Neural cell (in vitro differentiated cells): ENCODE data around the gene ANKRD44. TPM values are rescaled to one million over a fixed set of nuclear protein-coding genes. Genes with fewer than 3 reads are reported as not detected.

Source experiments
- H2AFZ ChIP-seq: fragments of 200-600, 300-800 bp; sonication (generic), shearing (Covaris generic); 2 replicates; pipeline ENCODE4 v1.6.0; 2014; ENCODE audit warnings: low read depth, mild to moderate bottlenecking, antibody characterized with exemption, low read length, moderate library complexity
- H3F3A ChIP-seq: fragments of 200-600 bp; shearing (Covaris generic); 2 replicates; pipeline ENCODE4 v1.6.1; 2016; ENCODE audit warnings: mild to moderate bottlenecking, moderate library complexity, mixed read lengths, antibody characterized with exemption, low read length; ENCODE audit not compliant: insufficient read depth, poor library complexity, severe bottlenecking
- H3K27ac ChIP-seq: fragments of 200-600, 300-800 bp; sonication (generic), shearing (Covaris generic); 2 replicates; pipeline ENCODE4 v1.5.1; 2014; ENCODE audit warnings: mild to moderate bottlenecking, low read length, moderate library complexity
- H3K27me3 ChIP-seq: fragments of 300-800, 200-600 bp; sonication (generic), shearing (Covaris generic); 2 replicates; pipeline ENCODE4 v1.6.0; 2014; ENCODE audit warnings: mild to moderate bottlenecking, low read depth, low read length, moderate library complexity; ENCODE audit not compliant: insufficient read depth
- H3K36me3 ChIP-seq: fragments of 300-800, 200-600 bp; sonication (generic), shearing (Covaris generic); 2 replicates; pipeline ENCODE4 v1.5.1; 2014; ENCODE audit warnings: mild to moderate bottlenecking, antibody characterized with exemption, low read length, moderate library complexity; ENCODE audit not compliant: insufficient read depth
- H3K4me2 ChIP-seq: fragments of 300-800, 200-600 bp; sonication (generic), shearing (Covaris generic); 2 replicates; pipeline ENCODE4 v1.6.0; 2014; ENCODE audit warnings: mild to moderate bottlenecking, low read length
- H3K4me3 ChIP-seq: fragments of 300-800, 200-600 bp; sonication (generic), shearing (Covaris generic); 2 replicates; pipeline ENCODE4 v1.5.1; 2014; ENCODE audit warnings: mild to moderate bottlenecking, low read length, moderate library complexity
- H3K79me2 ChIP-seq: fragments of 200-600 bp; shearing (Covaris generic); replicated peaks from 2 replicates; pipeline ENCODE4 v1.6.0; 2014; ENCODE audit warnings: mild to moderate bottlenecking, low read length, moderate library complexity; ENCODE audit not compliant: insufficient read depth
- H3K9ac ChIP-seq: fragments of 300-800, 200-600 bp; sonication (generic), shearing (Covaris generic); 2 replicates; pipeline ENCODE4 v1.6.1; 2016; ENCODE audit warnings: mild to moderate bottlenecking, low read length, mixed read lengths
- H3K9me2 ChIP-seq: fragments of 200-600 bp; shearing (Covaris generic); 2 replicates; pipeline ENCODE4 v1.6.1; 2016; ENCODE audit warnings: mild to moderate bottlenecking, low read length, mixed read lengths; ENCODE audit not compliant: insufficient read depth
- H3K9me3 ChIP-seq: fragments of 200-600, 300-800 bp; sonication (generic), shearing (Covaris generic); 2 replicates; pipeline ENCODE4 v1.6.1; 2016; ENCODE audit warnings: mild to moderate bottlenecking, mixed run types, low read length, moderate library complexity, mixed read lengths
- H4K20me1 ChIP-seq: fragments of 200-600 bp; shearing (Covaris generic); 2 replicates; pipeline ENCODE4 v1.6.1; 2016; ENCODE audit warnings: mild to moderate bottlenecking, mixed run types; ENCODE audit not compliant: insufficient read depth
- CTCF ChIP-seq: fragments of 450-650 bp; IDR thresholded peaks from 2 replicates; pipeline ENCODE4 v1.5.1; 2014; ENCODE audit warnings: antibody characterized with exemption, mild to moderate bottlenecking, moderate library complexity; ENCODE audit not compliant: poor library complexity, severe bottlenecking
- EP300 ChIP-seq: fragments of 450-650 bp; conservative IDR thresholded peaks from 2 replicates; pipeline ENCODE4 v1.6.1; 2014; ENCODE audit warnings: antibody characterized with exemption, mild to moderate bottlenecking, moderate library complexity; ENCODE audit not compliant: poor library complexity, severe bottlenecking
- EZH2 ChIP-seq: fragments of 200-600, 300-800 bp; shearing (Covaris generic), sonication (generic); IDR thresholded peaks from 2 replicates; pipeline ENCODE4 v1.6.1; 2014; ENCODE audit warnings: antibody characterized with exemption, low read length, borderline replicate concordance, mild to moderate bottlenecking; ENCODE audit not compliant: insufficient read depth, poor library complexity, severe bottlenecking
- MXI1 ChIP-seq: fragments of 450-650 bp; conservative IDR thresholded peaks from 2 replicates; pipeline ENCODE4 v1.6.1; 2014; ENCODE audit warnings: antibody characterized with exemption, mild to moderate bottlenecking; ENCODE audit not compliant: poor library complexity, severe bottlenecking
- POLR2AphosphoS5 ChIP-seq: IDR thresholded peaks from 2 replicates; pipeline ENCODE4 v1.6.1; 2012
- RAD21 ChIP-seq: fragments of 450-650 bp; conservative IDR thresholded peaks from 2 replicates; pipeline ENCODE4 v1.6.1; 2014; ENCODE audit warnings: antibody characterized with exemption, mild to moderate bottlenecking, moderate library complexity
- REST ChIP-seq: IDR thresholded peaks from 2 replicates; pipeline ENCODE4 v1.6.1; 2012; ENCODE audit warnings: borderline replicate concordance
- TAF1 ChIP-seq: IDR thresholded peaks from 2 replicates; pipeline ENCODE4 v1.6.1; 2012; ENCODE audit warnings: low read depth
- polyA plus RNA-seq: library from polyadenylated mRNA; depleted of rRNA; stranded (reverse); fragments of >200 nt; gene quantifications from 2 replicates; pipeline ENCODE4 v1.2.3, GENCODE V29; 2014

Gene ANKRD44
- polyA plus RNA-seq, 1 donor from 2014 or later, result 94.3 TPM

- no peak overlapping the region for H3K9ac ChIP-seq
- H3K9me3 ChIP-seq, result no peaks in the 10 kb centered on the region
These were observed 267.8 kb downstream of the ANKRD44 start for GRCh38 chr2:197042739-197043196.

GRCh38 chr2:197037863-197038398 lies 272.6 kb downstream of the ANKRD44 start:
- TF ChIP-seq CTCF (no peak), TAF1 (no peak), RAD21 (no peak), EP300 (no peak), EZH2 (no peak), POLR2AphosphoS5 (no peak)

More at GRCh38 chr2:197042739-197043196, 267.8 kb downstream of the ANKRD44 start:
- H3K4me2 ChIP-seq, result no peak overlapping the region
- no peak for TF ChIP-seq RAD21
- TF ChIP-seq MXI1, result no peak
- TF ChIP-seq EZH2, result no peak
- no peak for TF ChIP-seq EP300
- TF ChIP-seq TAF1, result no peak
- H3K4me3 ChIP-seq, result no peak overlapping the region
- H3F3A ChIP-seq, result no peaks in the 10 kb centered on the region
- no peaks in the 10 kb centered on the region for H3K79me2 ChIP-seq
- H3K27ac ChIP-seq, result no peak overlapping the region
- H3K36me3 ChIP-seq, result no peaks in the 10 kb centered on the region
- H4K20me1 ChIP-seq, result no peaks in the 10 kb centered on the region
- H3K9me2 ChIP-seq, result no peaks in the 10 kb centered on the region
- no peaks in the 10 kb centered on the region for H3K27me3 ChIP-seq
- no peak overlapping the region for H2AFZ ChIP-seq

GRCh38 chr2:197035002-197035401 lies 275.6 kb downstream of the ANKRD44 start:
- no peaks in the 10 kb centered on the region for H3F3A ChIP-seq
- H3K27ac ChIP-seq, result no peak overlapping the region
- no peaks in the 10 kb centered on the region for H3K36me3 ChIP-seq
- H3K27me3 ChIP-seq, result no peaks in the 10 kb centered on the region
- no peaks in the 10 kb centered on the region for H3K9me2 ChIP-seq
- no peak for TF ChIP-seq MXI1
- TF ChIP-seq REST, result no peak
- TF ChIP-seq EP300, result no peak
- no peak for TF ChIP-seq EZH2
- TF ChIP-seq RAD21, result no peak
- TF ChIP-seq CTCF, result no peak
- TF ChIP-seq POLR2AphosphoS5, result no peak
- no peak for TF ChIP-seq TAF1
- no peak overlapping the region for H3K4me3 ChIP-seq
- no peaks in the 10 kb centered on the region for H3K9me3 ChIP-seq
- no peaks in the 10 kb centered on the region for H3K79me2 ChIP-seq
- H3K9ac ChIP-seq, result no peak overlapping the region
- H4K20me1 ChIP-seq, result no peaks in the 10 kb centered on the region
- H2AFZ ChIP-seq, result no peak overlapping the region
- no peak overlapping the region for H3K4me2 ChIP-seq

More at GRCh38 chr2:197037863-197038398, 272.6 kb downstream of the ANKRD44 start:
- H3K9me3 ChIP-seq, result no peaks in the 10 kb centered on the region
- H3K27ac ChIP-seq, result no peak overlapping the region
- H3K4me3 ChIP-seq, result no peak overlapping the region
- H4K20me1 ChIP-seq, result no peaks in the 10 kb centered on the region
- no peaks in the 10 kb centered on the region for H3F3A ChIP-seq
- no peak overlapping the region for H3K4me2 ChIP-seq
- H2AFZ ChIP-seq, result no peak overlapping the region
- no peaks in the 10 kb centered on the region for H3K9me2 ChIP-seq
- H3K27me3 ChIP-seq, result no peaks in the 10 kb centered on the region
- H3K9ac ChIP-seq, result no peak overlapping the region
- no peaks in the 10 kb centered on the region for H3K79me2 ChIP-seq
- no peaks in the 10 kb centered on the region for H3K36me3 ChIP-seq
